Sigmoid colon (tissue), 4 donors: Measurements from ENCODE around the gene SETD1B.

Experiments
- CTCF ChIP-seq, 4 experiments: fragments of 450-650 bp in 3 of 4; fragments of 200-600 bp in 1 of 4; IDR thresholded peaks; one replicate each; pipeline ENCODE4 v1.5.1; 2016 to 2019; ENCODE audit warnings: antibody characterized with exemption in 4 of 4, mild to moderate bottlenecking in 3 of 4, moderate library complexity in 2 of 4
- POLR2A ChIP-seq, 2 donors: fragments of 450-650 bp; IDR thresholded peaks; one replicate each; pipeline ENCODE4 v1.6.1; 2016; ENCODE audit warnings: antibody characterized with exemption in 2 of 2, mild to moderate bottlenecking in 2 of 2, moderate library complexity in 2 of 2
- POLR2AphosphoS5 ChIP-seq, 4 donors: sonication (generic); formaldehyde crosslinking; IDR thresholded peaks; one replicate each; pipeline ENCODE4 v1.6.1; 2017; ENCODE audit warnings: antibody characterized with exemption in 4 of 4

GRCh38 chr12:121789233-121789781 lies 14.5 kb upstream of the SETD1B start:
- TF ChIP-seq CTCF (IDR thresholded peaks at IDR 0.05) (no peak), POLR2A (IDR thresholded peaks at IDR 0.05) (no peak), POLR2AphosphoS5 (IDR thresholded peaks at IDR 0.05) (no peak)
